ENCODE data around the gene DCDC2B. TPM values are rescaled to one million over a fixed set of nuclear protein-coding genes. Genes with fewer than 3 reads are reported as not detected.

Gene DCDC2B
- total and polyA plus RNA-seq, 9 of the 15 experiments (the other 6 are each of a cell fraction or from before 2014, with no cell fraction given): not detected

GRCh38 chr1:32200226-32201010, 8.5 kb upstream of the DCDC2B start, which contains the start of gene CCDC28B (continued):
- TF ChIP-seq ZC3H4 (CRISPR knock-in tag; IDR thresholded peaks at IDR 0.05; ENCODE audit: borderline replicate concordance) (no peak), NR4A1 (CRISPR knock-in tag; IDR thresholded peaks at IDR 0.05) (no peak), NR4A1 (tag; IDR thresholded peaks at IDR 0.05) (no peak), CBX3 (IDR thresholded peaks at IDR 0.05; ENCODE audit: borderline replicate concordance in 1 of 2, low read length in 2 of 2) (peak in 1 of 2 experiments; percentile 65; a peak in 1 of 3 replicates), BHLHE40 (IDR thresholded peaks at IDR 0.05; ENCODE audit: low read length) (0 out of 2 replicates have a peak, but pooled peaks have one; percentile 1), RBBP5 (IDR thresholded peaks at IDR 0.05; ENCODE audit: borderline replicate concordance, insufficient read depth, low read length, poor library complexity, severe bottlenecking) (peak; percentile 71), ELF4 (CRISPR knock-in tag; IDR thresholded peaks at IDR 0.05) (0 out of 2 replicates have a peak, but pooled peaks have one; percentile 47), HDAC6 (IDR thresholded peaks at IDR 0.05; ENCODE audit: low read depth, low read length) (no peak), ZFP91 (CRISPR knock-in tag; IDR thresholded peaks at IDR 0.05) (peak; percentile 96), MTF1 (CRISPR knock-in tag; IDR thresholded peaks at IDR 0.05; ENCODE audit: borderline replicate concordance) (no peak), U2AF1 (optimal IDR thresholded peaks at IDR 0.05; ENCODE audit: low read depth, low read length) (no peak), USF2 (CRISPR knock-in tag; IDR thresholded peaks at IDR 0.05) (no peak), ZBTB7A (IDR thresholded peaks at IDR 0.05; ENCODE audit: borderline replicate concordance, control insufficient read depth, low read depth, low read length) (peak; percentile 55), MXD1 (CRISPR knock-in tag; IDR thresholded peaks at IDR 0.05; ENCODE audit: borderline replicate concordance, poor library complexity, severe bottlenecking) (no peak), JUN (IDR thresholded peaks at IDR 0.05; ENCODE audit: borderline replicate concordance, low read depth, low read length) (no peak), JUN (CRISPR knock-in tag; IDR thresholded peaks at IDR 0.05; ENCODE audit: borderline replicate concordance) (peak; percentile 73; the same call in 1 of the 2 replicates), CTBP1 (IDR thresholded peaks at IDR 0.05; ENCODE audit: borderline replicate concordance) (peak; percentile 57; the same call in 1 of the 2 replicates), ZNF316 (IDR thresholded peaks at IDR 0.05) (no peak)
- TF ChIP-seq, protein P1, sequence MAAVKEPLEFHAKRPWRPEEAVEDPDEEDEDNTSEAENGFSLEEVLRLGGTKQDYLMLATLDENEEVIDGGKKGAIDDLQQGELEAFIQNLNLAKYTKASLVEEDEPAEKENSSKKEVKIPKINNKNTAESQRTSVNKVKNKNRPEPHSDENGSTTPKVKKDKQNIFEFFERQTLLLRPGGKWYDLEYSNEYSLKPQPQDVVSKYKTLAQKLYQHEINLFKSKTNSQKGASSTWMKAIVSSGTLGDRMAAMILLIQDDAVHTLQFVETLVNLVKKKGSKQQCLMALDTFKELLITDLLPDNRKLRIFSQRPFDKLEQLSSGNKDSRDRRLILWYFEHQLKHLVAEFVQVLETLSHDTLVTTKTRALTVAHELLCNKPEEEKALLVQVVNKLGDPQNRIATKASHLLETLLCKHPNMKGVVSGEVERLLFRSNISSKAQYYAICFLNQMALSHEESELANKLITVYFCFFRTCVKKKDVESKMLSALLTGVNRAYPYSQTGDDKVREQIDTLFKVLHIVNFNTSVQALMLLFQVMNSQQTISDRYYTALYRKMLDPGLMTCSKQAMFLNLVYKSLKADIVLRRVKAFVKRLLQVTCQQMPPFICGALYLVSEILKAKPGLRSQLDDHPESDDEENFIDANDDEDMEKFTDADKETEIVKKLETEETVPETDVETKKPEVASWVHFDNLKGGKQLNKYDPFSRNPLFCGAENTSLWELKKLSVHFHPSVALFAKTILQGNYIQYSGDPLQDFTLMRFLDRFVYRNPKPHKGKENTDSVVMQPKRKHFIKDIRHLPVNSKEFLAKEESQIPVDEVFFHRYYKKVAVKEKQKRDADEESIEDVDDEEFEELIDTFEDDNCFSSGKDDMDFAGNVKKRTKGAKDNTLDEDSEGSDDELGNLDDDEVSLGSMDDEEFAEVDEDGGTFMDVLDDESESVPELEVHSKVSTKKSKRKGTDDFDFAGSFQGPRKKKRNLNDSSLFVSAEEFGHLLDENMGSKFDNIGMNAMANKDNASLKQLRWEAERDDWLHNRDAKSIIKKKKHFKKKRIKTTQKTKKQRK (IDR thresholded peaks at IDR 0.05; ENCODE audit: borderline replicate concordance, low read depth, low read length): no peak

Measured in K562 (cell line).